NCI-H2171 treated with DMSO at 0.1 percent for 48 hours (cell line): ENCODE measurements around the gene FGF7.
"Not testable (repeated sequence)": the region's sequence is repeated elsewhere in the genome, so short reads cannot be mapped to it uniquely, and the experiment has no call there.

Experiments used
- DNase-seq: peaks from one replicate; lab custom pipeline; 2025; lab: John Stamatoyannopoulos, UW

Gene FGF7

DNA sequence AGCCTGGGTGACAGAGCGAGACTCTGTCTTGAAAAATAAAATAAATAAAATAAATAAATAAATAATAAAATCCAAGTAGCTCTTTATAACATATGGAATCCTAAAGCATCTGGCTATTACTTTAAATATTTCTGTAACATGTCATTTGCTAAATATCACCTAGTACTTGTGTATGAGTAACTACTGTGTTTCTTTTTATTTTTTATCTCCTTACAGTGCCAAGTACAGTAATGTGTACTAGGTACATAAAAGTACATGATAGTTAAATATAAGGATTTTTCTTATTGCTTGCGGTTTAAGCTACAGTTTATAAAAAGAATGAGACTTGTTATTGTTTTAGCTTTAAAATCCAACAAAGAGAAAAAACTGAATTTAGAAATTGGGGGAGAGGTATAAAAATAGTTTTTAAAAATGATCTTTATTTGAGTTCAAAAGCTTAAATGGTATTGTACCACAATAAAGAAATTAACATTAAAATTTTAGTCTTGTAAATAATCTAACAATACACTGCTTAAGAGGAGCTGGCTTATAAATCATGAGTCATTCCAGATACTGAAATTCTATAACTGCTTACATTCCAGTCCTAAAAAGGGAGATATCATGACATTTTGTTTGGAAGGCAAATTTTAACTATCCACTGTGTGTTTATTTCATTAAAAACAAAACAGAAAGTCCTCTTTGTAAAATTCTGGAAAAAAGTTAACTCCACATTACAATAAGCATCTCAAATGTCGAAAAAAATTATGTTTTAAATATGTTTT is 73.1 kb downstream of the FGF7 start:
- no peak for DNase-seq

DNA sequence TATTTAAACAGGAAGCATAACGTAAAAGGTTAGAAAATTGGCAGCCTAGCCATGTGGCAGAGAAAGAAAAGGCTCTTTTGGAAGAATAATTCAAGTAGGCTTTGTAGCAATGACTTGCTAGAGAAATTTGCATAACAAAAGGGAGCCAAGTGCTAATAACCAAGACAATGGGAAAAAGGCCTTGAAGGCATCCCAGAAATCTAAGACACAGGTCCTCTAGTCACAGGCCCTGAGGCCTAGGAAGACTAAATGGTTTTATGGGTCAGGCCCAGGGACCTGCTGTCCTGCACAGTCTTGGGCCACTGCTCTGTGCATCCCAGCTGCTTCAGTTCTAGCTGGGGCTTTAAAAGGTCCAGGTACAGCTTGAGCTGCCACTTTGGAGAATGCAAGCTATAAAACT is 78.5 kb downstream of the FGF7 start:
- no peak for DNase-seq

DNA sequence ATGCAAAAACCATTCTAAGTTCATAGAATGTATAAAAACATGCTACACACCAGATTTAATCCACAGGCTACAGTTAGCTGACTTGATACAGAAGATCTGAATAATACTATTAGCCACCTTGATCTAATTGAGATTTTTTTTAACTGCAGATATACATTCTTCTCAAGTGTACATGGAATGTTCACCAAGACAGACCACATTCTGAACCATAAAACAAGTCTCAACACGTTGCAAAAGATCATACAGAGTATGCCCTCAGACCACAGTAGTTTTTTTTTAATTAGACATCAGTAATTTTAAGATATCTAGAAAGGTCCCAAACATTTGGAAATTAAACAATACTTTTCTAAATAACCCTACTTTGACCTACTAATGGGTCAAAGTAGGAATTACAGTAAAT is 83.3 kb downstream of the FGF7 start:
- DNase-seq = peak; percentile 8

DNA sequence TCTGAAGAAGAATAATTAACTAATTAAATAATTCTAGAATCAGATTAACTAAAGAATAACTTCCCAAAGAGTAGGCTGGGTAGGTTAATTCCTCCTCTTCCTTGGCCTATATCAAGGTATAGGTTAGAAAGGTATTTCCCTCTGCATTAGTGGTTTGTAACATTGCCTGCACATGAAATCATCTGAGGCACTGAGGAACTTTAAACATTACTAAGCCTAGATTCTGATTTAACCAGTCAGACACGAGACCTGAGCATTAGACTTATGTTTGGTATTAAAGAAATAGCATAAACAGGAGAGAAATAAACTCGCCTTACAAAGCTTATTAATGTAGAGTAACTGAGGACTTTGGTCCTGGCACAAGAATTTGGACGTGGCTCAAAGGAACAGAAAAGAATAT is 84.2 kb downstream of the FGF7 start:
- no peak for DNase-seq

DNA sequence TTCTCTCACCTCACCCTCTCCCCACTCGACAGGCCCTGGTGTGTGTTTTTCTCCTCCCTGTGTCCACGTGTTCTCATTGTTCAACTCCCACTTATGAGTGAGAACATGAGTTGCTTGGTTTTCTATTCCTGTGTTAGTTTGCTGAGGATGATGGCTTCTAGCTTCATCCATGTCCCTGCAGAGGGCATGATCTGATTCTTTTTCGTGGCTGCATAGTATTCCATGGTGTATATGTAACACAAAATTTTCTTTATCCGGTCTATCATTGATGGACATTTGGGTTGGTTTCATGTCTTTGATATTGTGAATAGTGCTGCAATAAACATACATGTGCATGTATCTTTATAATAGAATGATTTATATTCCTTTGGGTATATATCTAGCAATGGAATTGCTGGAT is 89.7 kb downstream of the FGF7 start:
- not testable (repeated sequence) for DNase-seq

DNA sequence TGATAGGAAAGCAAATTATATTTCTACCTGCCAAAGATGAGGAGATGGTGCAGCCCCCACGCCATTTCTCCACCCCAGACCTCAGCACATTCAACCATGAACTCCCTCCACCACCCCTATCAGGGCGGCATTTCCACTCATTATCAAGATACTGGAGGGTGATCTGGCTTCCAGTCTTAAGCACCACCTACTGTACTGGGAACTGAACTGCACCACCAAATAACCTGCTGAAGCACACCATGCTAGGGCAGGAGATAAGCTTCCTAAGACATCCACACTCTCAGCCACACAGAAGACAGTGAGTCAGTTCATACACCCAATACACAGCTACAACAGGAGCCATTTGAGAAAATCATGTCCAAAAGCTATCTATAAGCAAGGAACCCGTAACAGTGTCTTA is 98.8 kb downstream of the FGF7 start:
- peak; percentile 9 for DNase-seq

DNA sequence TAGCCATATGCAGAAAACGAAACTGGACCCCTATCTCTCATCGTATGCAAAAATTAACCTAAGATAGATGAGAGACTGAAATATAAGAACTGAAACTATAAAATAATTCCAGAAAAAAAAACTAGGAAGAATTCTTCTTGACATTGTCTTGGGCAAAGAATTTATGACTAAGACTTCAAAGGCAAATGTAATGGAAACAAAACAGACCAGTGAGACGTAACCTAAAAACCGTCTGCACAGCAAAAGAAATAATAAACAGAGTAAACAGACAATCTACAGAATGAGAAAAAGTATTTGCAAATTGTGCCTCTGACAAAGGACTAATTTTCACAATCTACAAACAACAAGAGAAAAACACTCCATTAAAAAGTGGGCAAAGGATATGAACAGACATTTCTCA is 105.2 kb downstream of the FGF7 start:
- DNase-seq = no peak

DNA sequence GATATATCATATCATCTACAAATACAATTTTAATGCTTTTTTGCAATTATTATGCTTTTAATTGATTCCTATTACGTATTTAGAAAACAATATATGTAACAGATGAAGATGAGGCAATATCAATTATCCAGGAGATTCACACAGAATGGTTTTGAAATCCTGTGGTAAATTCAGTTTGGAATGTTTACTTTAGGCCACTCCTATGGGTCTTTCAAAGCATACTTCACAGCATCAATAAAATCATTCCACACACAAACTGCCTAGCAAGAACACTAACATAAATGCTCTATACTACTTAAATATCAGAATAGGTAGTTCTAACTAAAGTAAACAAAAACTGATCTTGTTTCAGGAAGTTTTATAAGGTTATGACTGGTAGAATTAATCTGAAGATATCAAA is 107.0 kb downstream of the FGF7 start:
- no peak for DNase-seq
